Neuronal stem cell (in vitro differentiated cells): ENCODE data around the gene MS4A6E.

ENCODE experiments used
- DNase-seq: peaks from one replicate; pipeline ENCODE4 v3.0.0-alpha.2; 2013; ENCODE audit warnings: low spot score
- H2AFZ ChIP-seq: one replicate; pipeline ENCODE4 v1.6.1; 2013; ENCODE audit warnings: mild to moderate bottlenecking, low read length, inconsistent platforms
- H2AK5ac ChIP-seq: 2 replicates; pipeline ENCODE4 v1.6.1; 2013; ENCODE audit warnings: low read depth, mild to moderate bottlenecking, inconsistent platforms, low read length, moderate library complexity, mixed read lengths
- H2BK120ac ChIP-seq: 2 replicates; pipeline ENCODE4 v1.6.1; 2013; ENCODE audit warnings: low read depth, mild to moderate bottlenecking, inconsistent platforms, low read length, moderate library complexity, mixed read lengths
- H2BK12ac ChIP-seq: one replicate; pipeline ENCODE4 v1.6.1; 2013; ENCODE audit warnings: low read length, inconsistent platforms
- H2BK15ac ChIP-seq: 2 replicates; pipeline ENCODE4 v1.6.1; 2013; ENCODE audit warnings: mild to moderate bottlenecking, low read length, inconsistent platforms, mixed read lengths
- H2BK5ac ChIP-seq: one replicate; pipeline ENCODE4 v1.6.1; 2013; ENCODE audit warnings: inconsistent platforms, mild to moderate bottlenecking, low read length, moderate library complexity
- H3K14ac ChIP-seq: one replicate; pipeline ENCODE4 v1.6.1; 2013; ENCODE audit warnings: low read length, inconsistent platforms
- H3K18ac ChIP-seq: 2 replicates; pipeline ENCODE4 v1.6.1; 2013; ENCODE audit warnings: low read length, inconsistent platforms
- H3K23ac ChIP-seq: 2 replicates; pipeline ENCODE4 v1.6.1; 2013; ENCODE audit warnings: low read depth, mild to moderate bottlenecking, mixed read lengths, low read length, inconsistent platforms; ENCODE audit not compliant: poor library complexity
- H3K27ac ChIP-seq: replicated peaks from 3 replicates; pipeline ENCODE4 v1.5.1; 2013; ENCODE audit warnings: low read length, inconsistent platforms
- H3K27me3 ChIP-seq, 3 experiments: 2 replicates each; pipeline ENCODE4 v1.6.1; 2013; ENCODE audit warnings: low read length in 3 of 3, mild to moderate bottlenecking in 2 of 3, inconsistent platforms in 1 of 3, low read depth in 1 of 3, mixed read lengths in 1 of 3, moderate library complexity in 1 of 3; ENCODE audit not compliant: control insufficient read depth in 3 of 3, insufficient read depth in 3 of 3
- H3K36me3 ChIP-seq, 2 donors: replicated peaks in 1 of 2; 2 replicates each; pipeline ENCODE4 v1.6.1; 2013; ENCODE audit warnings: low read length in 2 of 2; ENCODE audit not compliant: control insufficient read depth in 2 of 2, insufficient read depth in 2 of 2
- H3K4ac ChIP-seq: 2 replicates; pipeline ENCODE4 v1.6.1; 2013; ENCODE audit warnings: inconsistent platforms, mild to moderate bottlenecking, low read length, moderate library complexity
- H3K4me1 ChIP-seq, 2 donors: 1 replicate in 1 of 2; 2 replicates in 1 of 2; pipeline ENCODE4 v1.6.1; 2013; ENCODE audit warnings: low read length in 2 of 2, low read depth in 1 of 2; ENCODE audit not compliant: control insufficient read depth in 2 of 2, insufficient read depth in 1 of 2
- H3K4me2 ChIP-seq: one replicate; pipeline ENCODE4 v1.6.1; 2013; ENCODE audit warnings: mild to moderate bottlenecking, low read length, inconsistent platforms; ENCODE audit not compliant: insufficient read depth, poor library complexity, severe bottlenecking
- H3K4me3 ChIP-seq, 2 donors: 2 replicates each; pipeline ENCODE4 v1.5.1; 2013; ENCODE audit warnings: low read length in 2 of 2, mild to moderate bottlenecking in 2 of 2, inconsistent platforms in 1 of 2, moderate library complexity in 1 of 2
- H3K79me1 ChIP-seq: one replicate; pipeline ENCODE4 v1.6.1; 2013; ENCODE audit warnings: low read depth, mild to moderate bottlenecking, inconsistent platforms, low read length, moderate library complexity
- H3K9ac ChIP-seq: one replicate; pipeline ENCODE4 v1.6.1; 2013; ENCODE audit warnings: mild to moderate bottlenecking, low read depth, low read length, inconsistent platforms; ENCODE audit not compliant: poor library complexity
- H3K9me3 ChIP-seq, 2 donors: replicated peaks in 1 of 2; 2 replicates each; pipeline versions ENCODE3 to v1.6.1; 2013; ENCODE audit warnings: low read length in 2 of 2, mild to moderate bottlenecking in 2 of 2, inconsistent platforms in 1 of 2, low read depth in 1 of 2, mixed read lengths in 1 of 2, moderate library complexity in 1 of 2; ENCODE audit not compliant: control insufficient read depth in 2 of 2, insufficient read depth in 1 of 2
- H4K8ac ChIP-seq: one replicate; pipeline ENCODE4 v1.6.1; 2013; ENCODE audit warnings: low read depth, mild to moderate bottlenecking, inconsistent platforms, low read length, moderate library complexity
- H4K91ac ChIP-seq: one replicate; pipeline ENCODE4 v1.6.1; 2013; ENCODE audit warnings: low read length, low read depth, mild to moderate bottlenecking, inconsistent platforms; ENCODE audit not compliant: poor library complexity
- WGBS, 2 donors: extraction: QIAGEN DNeasy Blood & Tissue Kit; methylation state at CpG; one replicate each; pipeline ENCODE4 v1.1.7; 2013; ENCODE audit warnings: missing lambda C conversion rate in 2 of 2, mixed read lengths in 1 of 2; ENCODE audit not compliant: insufficient read length in 2 of 2, insufficient replicate concordance in 1 of 2; ENCODE audit errors: extremely low coverage in 2 of 2; 5-methylcytosine and 5-hydroxymethylcytosine counted together

MS4A6E gene

DNA sequence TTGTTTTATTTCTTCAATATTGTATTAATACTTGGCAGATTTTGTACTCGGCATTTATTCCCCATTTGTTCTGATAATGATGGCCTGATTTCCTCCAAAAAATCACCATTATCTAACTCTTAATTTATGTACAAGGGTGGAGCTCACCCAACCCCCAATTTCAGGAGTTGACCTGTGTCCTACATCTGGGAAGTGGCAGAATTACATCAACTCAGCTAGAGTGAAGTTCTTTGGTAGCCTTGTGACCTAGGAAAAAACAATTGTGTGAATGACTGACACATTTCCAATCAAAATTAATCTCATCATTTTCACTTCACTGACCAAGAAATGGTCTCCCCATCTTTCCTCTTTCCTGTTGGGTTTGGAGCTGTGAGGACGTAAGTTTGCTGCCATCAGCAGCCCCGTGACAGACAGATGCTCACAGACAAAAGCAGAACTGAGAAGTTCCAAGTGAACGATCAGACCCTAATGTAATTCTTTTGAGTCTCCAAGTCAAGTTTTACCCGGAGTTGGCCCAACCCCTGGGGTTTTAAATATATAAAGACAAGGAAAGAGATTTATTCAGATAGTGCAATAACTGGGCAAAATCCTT, 16.6 kb upstream of the MS4A6E start:
- no peak overlapping the region for H4K8ac ChIP-seq

DNA sequence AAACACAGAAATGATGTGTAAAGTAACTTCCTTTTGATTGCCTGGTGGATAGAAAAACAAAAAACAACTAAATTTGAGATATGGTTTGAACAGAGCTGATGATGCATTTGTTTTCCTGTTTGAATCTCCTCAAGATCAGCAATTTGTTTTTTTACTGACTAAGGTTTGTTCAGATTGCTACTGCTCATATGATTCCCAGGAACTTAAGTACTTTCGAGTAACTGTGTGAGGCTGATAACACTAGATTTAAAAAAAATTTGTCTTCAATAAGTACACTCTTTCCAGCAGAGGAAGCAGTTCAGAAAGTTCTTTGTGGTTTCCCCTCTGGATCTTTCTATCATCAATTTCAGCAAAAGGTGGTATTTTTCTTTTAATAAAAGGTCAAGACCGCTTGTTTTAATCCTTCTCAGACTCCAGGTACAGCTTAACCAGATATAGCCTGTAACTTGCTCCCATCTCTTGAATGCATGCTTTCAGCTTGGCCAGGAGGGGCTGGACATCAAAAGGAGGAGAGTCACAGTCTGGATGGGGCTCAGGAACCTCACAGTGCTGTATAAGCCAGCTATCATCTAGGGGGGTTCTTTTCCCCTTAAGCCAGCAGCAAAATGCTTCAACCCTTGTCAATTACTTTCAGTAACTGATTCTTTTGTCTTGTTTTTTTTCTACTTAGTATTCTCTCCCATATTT, 12.3 kb upstream of the MS4A6E start:
- no peak overlapping the region for H3K14ac ChIP-seq
- no peak overlapping the region for H3K9ac ChIP-seq
- no peak overlapping the region for H4K8ac ChIP-seq
- no peak overlapping the region for H2BK15ac ChIP-seq
- H2BK12ac ChIP-seq = no peak overlapping the region
- peaks cover 2 to 17% of the 10 kb centered on the region in 2 donors for H3K4me1 ChIP-seq
- no peak overlapping the region for H3K18ac ChIP-seq
- peaks cover 2 to 10% of the 10 kb centered on the region in 2 donors for H3K9me3 ChIP-seq
- H3K23ac ChIP-seq = no peak overlapping the region
- H2BK5ac ChIP-seq = no peak overlapping the region
- DNase-seq = no peak
- H3K4ac ChIP-seq = no peak overlapping the region
- no peak overlapping the region for H2BK120ac ChIP-seq
- no peaks in the 10 kb centered on the region for H3K79me1 ChIP-seq
- no CpG with 5 or more reads among the region's 2 CpGs for WGBS, 2 donors
- H2AK5ac ChIP-seq = no peak overlapping the region
- H3K4me2 ChIP-seq = no peak overlapping the region
- no peak overlapping the region for H3K4me3 ChIP-seq
- H4K91ac ChIP-seq = no peak overlapping the region
- no peaks in the 10 kb centered on the region for H3K27me3 ChIP-seq
- peak overlapping the region; percentile 14 for H2AFZ ChIP-seq
- no peaks in the 10 kb centered on the region for H3K36me3 ChIP-seq
- no peak overlapping the region for H3K27ac ChIP-seq

More for the DNA sequence above, 16.6 kb upstream of the MS4A6E start:
- DNase-seq = no peak
- H3K27ac ChIP-seq = no peak overlapping the region
- no peak overlapping the region for H3K9ac ChIP-seq
- no peak overlapping the region for H2BK12ac ChIP-seq
- no peak overlapping the region for H3K18ac ChIP-seq
- no CpG with 5 or more reads among the region's 5 CpGs for WGBS, 2 donors
- H2BK120ac ChIP-seq = no peak overlapping the region
- H3K4ac ChIP-seq = no peak overlapping the region
- peaks cover 2 to 20% of the 10 kb centered on the region in 2 donors for H3K4me1 ChIP-seq
- H3K4me2 ChIP-seq = no peak overlapping the region
- no peak overlapping the region for H2BK15ac ChIP-seq
- H3K27me3 ChIP-seq = no peaks in the 10 kb centered on the region
- no peak overlapping the region for H3K14ac ChIP-seq
- H2BK5ac ChIP-seq = no peak overlapping the region
- H4K91ac ChIP-seq = no peak overlapping the region
- H3K23ac ChIP-seq = no peak overlapping the region
- no peaks in the 10 kb centered on the region for H3K79me1 ChIP-seq
- peak overlapping the region; percentile 68 for H2AFZ ChIP-seq
- H2AK5ac ChIP-seq = no peak overlapping the region
- no peaks in the 10 kb centered on the region for H3K9me3 ChIP-seq
- no peak overlapping the region for H3K4me3 ChIP-seq
- no peaks in the 10 kb centered on the region for H3K36me3 ChIP-seq

- Histone ChIP-seq H4K8ac (no peak overlapping the region), H2BK120ac (no peak overlapping the region), H3K4me1 (peaks cover 0 to 11% of the 10 kb centered on the region in 2 donors), H3K27me3 (no peaks in the 10 kb centered on the region), H3K4me2 (no peak overlapping the region), H2AFZ (no peak overlapping the region), H3K4me3 (no peak overlapping the region), H2AK5ac (no peak overlapping the region), H2BK5ac (no peak overlapping the region), H2BK15ac (no peak overlapping the region), H3K9ac (no peak overlapping the region), H3K36me3 (no peaks in the 10 kb centered on the region), H3K9me3 (peaks cover 2 to 10% of the 10 kb centered on the region in 2 donors), H4K91ac (no peak overlapping the region), H2BK12ac (no peak overlapping the region), H3K4ac (no peak overlapping the region), H3K27ac (no peak overlapping the region), H3K14ac (no peak overlapping the region), H3K23ac (no peak overlapping the region), H3K18ac (no peak overlapping the region), H3K79me1 (no peaks in the 10 kb centered on the region)
- peak; percentile 35 for DNase-seq
Observed at GRCh38 chr11:60315871-60316270, 11.2 kb upstream of the MS4A6E start.

GRCh38 chr11:60316317-60316716, 10.7 kb upstream of the MS4A6E start:
- no CpG with 5 or more reads among the region's 2 CpGs for WGBS, 2 donors
- Histone ChIP-seq H2BK12ac (no peak overlapping the region), H3K23ac (no peak overlapping the region), H3K79me1 (no peaks in the 10 kb centered on the region), H3K36me3 (no peaks in the 10 kb centered on the region), H3K4me3 (no peak overlapping the region), H3K4ac (no peak overlapping the region), H2BK120ac (no peak overlapping the region), H3K18ac (no peak overlapping the region), H3K27ac (no peak overlapping the region), H4K91ac (no peak overlapping the region), H4K8ac (no peak overlapping the region), H3K4me1 (peaks cover 0 to 10% of the 10 kb centered on the region in 2 donors), H3K4me2 (no peak overlapping the region), H2AFZ (no peak overlapping the region), H3K9me3 (peaks cover 2 to 10% of the 10 kb centered on the region in 2 donors), H2BK5ac (no peak overlapping the region), H3K27me3 (no peaks in the 10 kb centered on the region), H2AK5ac (no peak overlapping the region), H3K14ac (no peak overlapping the region), H3K9ac (no peak overlapping the region), H2BK15ac (no peak overlapping the region)
- no peak for DNase-seq
